Activated naive CD4-positive, alpha-beta T cell treated with Interleukin-2 at 50 U/mL for 16 hours (primary cell): ENCODE data around the gene TMX2.
"Not testable (repeated sequence)": the region's sequence is repeated elsewhere in the genome, so short reads cannot be mapped to it uniquely, and the experiment has no call there.

Source experiments
- DNase-seq: peaks from one replicate; pipeline ENCODE4 v3.0.0-alpha.2; 2020

The TMX2 gene, protein sequence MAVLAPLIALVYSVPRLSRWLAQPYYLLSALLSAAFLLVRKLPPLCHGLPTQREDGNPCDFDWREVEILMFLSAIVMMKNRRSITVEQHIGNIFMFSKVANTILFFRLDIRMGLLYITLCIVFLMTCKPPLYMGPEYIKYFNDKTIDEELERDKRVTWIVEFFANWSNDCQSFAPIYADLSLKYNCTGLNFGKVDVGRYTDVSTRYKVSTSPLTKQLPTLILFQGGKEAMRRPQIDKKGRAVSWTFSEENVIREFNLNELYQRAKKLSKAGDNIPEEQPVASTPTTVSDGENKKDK

DNA sequence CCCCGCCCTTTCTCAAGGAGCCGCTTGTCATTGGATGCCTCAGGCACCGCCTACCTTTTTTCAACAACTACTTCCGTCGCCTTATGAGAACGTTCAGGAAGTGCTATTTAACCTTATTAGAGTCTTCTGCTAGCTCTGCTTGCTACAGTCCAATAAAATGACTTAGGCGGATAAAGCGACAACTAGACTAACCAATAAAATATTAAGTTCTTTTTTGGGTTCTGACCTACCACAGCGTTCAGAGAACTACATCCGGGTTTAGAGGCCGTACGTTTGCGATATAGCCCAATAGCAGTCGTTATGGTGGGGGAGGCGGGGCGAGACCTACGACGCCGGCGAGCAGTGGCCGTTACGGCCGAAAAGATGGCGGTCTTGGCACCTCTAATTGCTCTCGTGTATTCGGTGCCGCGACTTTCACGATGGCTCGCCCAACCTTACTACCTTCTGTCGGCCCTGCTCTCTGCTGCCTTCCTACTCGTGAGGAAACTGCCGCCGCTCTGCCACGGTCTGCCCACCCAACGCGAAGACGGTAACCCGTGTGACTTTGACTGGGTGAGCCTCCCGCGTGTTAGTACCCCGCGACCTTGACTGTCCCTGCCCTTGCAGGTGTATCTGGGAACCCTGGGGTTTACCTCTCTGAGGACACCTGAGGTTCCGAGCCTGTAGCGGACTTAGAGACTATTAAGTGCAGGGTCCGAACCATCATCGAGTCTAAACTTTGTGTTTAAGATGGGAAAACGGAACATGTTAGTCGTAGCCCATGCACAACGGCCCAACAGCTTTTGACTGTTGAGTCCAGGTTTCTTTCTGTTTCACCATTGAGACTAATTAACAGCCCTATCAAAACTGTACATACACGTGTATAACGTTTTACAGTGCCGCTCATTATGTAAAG is at the start of gene TMX2:
TSS of gene TMX2 (plus strand) at position 338 of the 895 bp plus-strand sequence. CDS start at position 364, 26 bp downstream.
- DNase-seq, result peak; percentile 92

DNA sequence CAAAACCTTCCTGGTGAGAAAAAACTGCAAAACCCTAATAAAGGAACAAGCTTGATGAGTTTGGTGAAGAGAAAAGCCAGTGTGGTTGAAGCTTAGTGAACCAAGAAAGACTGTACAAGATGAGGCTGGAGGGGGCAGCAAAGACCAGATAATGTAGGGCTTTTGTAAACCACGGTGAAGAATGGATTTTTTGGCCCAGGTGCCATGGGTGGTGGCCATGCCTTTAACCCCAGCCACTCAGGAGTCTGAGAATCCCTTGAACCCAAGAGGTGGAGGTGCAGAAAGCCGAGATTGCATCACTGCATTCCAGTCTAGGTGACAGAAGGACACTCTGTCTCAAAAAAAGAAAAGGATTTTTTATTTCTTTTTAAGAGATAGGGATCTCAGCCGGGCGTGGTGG is 49.5 kb upstream of the TMX2 start:
- no peak for DNase-seq

DNA sequence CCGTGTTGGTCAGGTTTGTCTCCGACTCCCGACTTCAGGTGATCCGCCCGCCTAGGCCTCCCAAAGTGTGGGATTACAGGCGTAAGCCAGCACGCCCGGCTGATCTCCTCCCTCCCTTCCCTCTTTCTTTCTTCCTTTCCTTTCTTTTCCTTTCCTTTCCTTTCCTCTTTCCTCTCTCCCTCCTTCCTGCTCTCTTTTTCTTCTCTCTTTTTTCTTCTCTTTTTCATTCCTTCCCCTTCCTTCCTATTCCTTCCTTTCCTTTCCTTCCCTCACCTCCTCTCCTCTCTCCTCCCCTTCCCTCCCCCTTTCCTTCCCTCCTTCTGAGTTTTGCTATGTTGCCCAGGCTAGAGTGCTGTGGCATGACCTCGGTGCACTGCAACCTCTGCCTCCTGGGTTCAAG is 48.4 kb upstream of the TMX2 start:
- DNase-seq, result no peak

DNA sequence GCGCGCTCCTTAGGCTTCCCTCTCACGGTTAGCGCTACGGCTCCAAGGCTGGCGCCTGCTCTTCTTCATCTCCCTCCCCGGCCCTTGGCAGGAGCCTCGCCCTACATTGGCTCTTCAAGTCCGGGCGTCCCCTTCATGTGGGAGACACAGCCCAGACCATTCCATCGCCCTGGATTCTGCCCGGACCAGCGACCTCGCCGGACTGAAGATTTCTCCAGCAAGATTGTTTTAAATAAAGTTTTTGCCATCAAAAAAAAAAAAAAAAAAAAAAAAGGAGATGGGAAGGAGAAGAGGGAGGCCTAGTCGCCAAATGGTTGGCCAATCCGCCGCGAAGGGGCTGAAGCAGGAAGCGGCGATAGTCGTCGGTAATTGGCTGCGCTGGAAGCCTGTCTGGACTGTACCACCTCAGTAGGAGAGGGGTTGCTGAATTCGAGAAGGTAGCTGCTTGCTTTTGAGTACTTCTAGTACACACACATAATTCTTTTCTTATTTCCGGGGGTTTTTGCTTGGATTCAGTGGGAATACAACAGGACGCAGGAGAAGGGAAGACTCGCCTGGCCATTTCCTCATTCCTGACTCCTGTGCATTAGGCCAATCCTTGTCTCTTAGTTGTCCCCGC is 45.2 kb upstream of the TMX2 start:
- DNase-seq, result peak; percentile 91

DNA sequence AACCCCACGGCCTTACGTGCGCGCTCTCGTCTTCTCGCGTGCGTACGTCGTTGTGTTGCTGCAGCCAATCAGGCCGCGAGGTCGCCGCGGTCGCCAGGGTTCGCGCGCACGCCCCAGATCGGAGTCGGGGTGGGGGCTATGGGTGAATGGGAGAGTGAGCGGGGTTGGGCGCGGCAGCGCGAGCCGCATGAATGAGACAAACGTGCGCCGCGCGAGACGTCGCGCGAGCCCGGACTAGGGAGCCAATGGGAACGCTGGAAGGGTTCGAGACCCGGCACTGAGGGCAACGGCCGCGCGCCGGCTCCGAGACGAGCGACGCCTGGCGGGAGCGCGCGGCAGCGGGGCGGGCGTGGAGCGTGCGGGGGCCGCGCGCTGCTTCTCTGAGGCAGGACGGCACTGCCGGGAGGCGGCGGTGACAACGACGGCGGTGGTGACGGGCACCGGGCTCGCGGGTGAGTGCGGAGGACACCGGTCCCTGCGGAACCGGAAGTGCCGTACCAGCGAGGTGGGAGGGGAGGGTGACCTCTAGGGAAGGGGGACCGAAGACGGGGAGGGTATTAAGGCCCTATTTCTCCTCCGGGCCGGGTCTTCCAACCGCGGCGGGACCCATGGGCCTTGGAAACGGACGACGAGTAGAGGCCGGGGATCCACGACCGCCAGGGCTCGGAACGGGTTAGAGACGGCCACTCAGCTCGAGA is 44.5 kb upstream of the TMX2 start, which contains the start of gene ZDHHC5:
TSS of gene ZDHHC5 (plus strand) at position 379 of the 698 bp plus-strand sequence. CDS start 4,977 bp downstream, outside the sequence.
- DNase-seq, result peak; percentile 100

DNA sequence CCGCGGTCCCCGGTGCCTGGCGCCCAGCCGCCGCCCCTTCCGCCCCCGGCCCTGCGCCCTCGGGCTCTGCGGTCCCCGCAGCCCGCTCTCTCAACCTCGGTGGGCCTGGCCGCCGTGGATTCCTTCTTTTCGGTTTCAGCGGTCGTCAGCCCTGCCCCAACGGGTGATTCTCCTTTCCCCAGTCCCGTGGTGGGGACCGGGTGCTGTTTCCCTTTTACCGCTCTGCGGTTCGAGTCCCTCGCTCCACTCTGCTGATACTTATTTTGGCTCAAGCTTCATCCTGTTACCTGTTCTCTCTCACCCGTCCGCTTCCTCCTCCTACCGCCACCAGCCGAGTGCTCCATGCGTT is 44.0 kb upstream of the TMX2 start:
- no peak for DNase-seq

DNA sequence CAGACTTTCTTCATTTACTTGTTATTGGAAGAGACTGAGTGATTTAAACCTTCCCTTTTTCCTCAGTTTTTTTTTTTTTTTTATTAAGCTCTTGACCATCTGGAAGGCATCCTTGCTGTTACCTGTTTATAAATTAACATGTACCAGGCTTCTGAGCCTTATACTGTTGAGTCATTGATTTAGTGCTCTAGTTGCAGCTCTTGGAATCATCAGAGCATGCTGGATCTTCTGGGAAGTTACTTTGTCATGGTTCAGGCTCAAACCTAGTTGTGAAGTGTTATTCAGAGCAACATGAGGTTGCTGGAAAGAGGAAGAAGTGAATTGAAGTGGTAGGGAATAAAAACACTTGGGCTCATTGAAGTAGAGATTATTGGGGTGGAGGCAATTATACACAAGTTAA is 38.1 kb upstream of the TMX2 start:
- no peak for DNase-seq

DNA sequence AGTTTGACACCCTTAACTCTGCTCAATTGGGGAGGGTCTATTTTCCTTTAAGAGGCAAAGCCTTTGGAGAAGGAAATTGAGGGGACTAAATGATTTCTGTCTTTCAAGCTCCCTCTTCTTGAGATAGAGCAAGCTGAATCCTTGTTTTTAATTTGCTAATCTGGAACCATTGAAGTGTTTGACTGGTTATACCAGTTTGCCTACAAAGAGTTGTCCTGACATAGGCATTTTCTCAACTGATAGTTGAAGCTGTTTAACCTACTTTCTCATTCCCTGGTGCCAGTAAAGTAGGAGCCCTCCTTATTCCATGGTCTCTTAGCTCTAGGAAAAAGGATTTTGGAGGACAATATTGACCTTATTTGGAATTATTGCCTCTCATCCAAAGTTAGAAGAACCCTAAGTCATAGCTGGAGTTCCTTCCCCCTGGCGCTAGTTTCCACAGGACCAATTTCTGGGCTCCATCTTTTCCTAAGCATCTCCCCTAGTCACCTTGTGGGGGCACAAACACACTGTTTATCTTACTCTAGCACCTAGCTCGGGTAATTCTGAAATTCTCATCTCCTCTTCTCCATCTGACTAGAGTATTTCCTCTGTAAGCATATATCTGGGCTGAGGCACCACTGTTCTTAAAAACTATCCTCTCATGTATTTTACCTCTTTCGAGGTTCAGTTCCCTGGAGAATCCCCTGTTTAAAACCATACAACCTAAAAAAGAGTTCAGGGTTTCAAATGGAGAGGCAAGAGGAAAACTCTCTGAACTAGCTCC is 37.0 kb upstream of the TMX2 start:
- no peak for DNase-seq

DNA sequence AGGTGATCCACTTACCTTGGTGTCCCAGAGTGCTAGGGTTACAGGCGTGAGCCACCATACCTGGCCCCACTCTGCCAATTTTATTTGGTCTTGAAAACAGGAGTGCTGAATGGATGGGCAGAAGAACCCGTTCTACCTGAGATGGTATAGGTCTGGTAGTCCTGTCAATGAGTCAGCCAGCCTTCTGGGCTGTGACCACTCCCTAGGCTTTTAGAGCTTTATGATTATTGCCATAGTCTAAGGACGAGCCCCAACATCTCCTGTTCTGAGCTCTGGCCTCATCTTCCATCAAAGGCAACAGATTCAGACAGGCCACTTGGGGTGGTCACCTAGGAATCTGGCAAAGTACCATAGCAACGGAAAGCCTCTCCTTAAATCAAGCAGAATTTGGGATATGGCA is 33.0 kb upstream of the TMX2 start:
- no peak for DNase-seq

DNA sequence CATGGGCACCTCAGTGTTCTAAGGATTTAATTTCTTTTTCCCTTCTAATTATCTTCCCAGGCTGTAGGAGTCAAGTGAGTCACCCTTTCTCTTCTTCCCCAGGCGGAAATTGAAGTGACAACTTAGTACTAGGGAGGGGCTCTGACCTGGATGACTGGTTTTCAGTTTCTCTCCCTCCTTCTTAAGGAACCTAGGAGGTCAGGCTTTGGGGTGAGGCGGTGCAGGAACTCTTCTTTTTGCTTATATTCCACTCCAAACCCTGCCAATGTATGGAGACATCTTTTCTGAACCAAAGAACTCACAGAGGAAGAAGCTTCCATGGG is 31.9 kb upstream of the TMX2 start:
- no peak for DNase-seq

DNA sequence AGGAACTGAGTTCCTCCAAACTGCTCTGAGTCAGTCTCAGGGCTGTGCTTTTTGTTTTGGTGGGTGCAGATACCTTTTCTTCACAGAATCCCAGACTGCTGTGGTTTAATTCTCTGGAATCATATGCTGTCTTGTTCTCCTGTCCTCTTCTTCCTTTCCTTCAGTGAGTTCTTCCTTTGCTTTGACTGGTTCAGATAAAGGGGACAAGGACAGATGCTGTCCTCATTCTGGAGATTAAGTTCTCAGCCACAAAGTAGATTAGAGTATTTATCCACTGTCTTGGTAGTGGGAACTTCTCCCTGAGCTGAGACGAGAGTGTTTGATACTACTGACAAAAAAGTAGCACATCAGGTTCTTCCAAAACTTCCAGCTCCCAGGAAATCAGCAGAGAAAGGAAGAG is 31.2 kb upstream of the TMX2 start:
- DNase-seq, result no peak

DNA sequence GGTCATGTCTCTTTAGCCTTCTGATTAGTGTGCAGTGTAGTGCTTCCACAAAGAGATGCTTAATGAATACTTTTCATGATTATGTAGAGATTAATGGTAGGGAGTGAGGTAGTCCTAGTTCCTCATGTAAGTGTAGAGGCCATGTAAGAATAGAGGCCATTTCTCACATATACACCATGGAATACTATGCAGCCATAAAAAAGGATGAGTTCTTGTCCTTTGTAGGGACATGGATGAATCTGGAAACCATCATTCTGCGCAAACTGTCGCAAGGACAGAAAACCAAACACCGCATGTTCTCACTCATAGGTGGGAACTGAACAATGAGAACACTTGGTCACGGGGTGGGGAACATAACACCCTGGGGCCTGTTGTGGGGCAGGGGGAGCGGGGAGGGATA is 21.9 kb upstream of the TMX2 start:
- not testable (repeated sequence) for DNase-seq

DNA sequence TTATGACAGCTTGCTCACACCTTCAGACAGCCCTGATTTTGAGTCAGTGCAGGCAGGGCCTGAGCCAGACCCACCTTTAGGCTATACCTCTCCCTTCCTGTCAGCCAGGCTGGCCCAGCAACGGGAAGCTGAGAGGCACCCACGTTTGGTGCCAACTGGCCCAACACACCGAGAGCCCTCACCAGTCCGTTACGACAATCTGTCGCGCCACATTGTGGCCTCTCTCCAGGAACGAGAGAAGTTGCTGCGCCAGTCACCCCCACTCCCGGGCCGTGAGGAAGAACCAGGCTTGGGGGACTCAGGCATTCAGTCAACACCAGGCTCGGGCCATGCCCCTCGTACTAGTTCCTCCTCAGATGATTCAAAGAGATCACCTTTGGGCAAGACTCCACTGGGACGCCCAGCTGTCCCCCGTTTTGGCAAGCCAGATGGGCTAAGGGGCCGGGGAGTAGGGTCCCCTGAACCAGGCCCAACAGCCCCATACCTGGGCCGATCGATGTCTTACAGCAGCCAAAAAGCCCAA is 13.5 kb upstream of the TMX2 start:
- DNase-seq, result no peak

DNA sequence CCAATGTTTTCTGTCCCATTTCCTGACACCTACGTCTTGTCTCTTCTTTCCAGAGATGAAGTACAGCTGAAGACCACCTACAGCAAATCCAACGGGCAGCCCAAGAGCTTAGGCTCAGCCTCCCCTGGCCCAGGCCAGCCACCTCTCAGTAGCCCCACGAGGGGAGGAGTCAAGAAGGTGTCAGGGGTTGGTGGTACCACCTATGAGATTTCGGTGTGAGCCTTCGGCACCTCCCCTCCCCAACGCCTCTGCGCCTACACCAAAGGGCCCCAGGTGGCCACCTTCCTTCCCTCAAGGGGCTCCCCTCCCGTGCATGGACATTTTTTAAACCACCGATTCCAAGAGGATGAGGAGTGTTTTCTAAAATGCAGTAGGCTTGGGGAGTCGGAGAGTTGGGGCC is 12.6 kb upstream of the TMX2 start:
- DNase-seq, result no peak

DNA sequence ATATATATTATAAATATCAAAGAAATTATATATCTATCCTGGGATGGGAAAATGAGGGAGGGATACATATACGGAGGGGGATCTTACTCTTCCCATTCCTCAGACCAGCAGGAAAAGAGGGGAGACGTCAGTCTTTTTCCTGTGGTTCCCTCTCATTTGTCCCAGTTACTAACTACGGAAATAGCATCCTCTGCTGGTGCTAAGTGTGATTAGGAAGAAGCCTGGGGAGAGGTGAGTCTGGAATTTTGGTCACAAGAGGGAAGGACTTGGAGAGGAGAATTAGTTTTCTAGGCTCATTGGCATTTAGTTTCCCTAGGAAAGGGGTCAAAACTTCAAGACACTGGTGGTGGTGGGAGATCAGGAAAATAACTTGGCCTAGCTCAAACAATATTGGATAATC is 12.0 kb upstream of the TMX2 start:
- DNase-seq, result no peak

DNA sequence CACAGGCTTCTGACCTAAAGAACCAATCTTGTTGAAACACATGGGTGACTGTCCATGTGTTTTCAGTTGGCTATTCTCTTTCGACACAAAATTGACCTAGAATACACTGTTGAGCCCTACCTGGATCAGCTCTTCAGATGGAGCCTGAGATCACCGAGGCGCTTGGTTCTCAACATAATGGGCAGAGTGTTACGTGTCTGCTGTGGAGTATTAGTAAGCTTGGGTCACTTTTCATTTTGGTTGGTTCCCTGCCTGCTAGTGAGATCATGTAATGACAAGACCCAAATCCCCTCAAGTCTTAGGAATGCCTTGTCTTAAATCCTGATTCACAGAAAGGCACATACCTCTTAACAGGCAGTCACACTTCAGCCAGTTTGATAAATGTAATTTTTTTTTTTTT is 9.1 kb upstream of the TMX2 start:
- DNase-seq, result no peak

DNA sequence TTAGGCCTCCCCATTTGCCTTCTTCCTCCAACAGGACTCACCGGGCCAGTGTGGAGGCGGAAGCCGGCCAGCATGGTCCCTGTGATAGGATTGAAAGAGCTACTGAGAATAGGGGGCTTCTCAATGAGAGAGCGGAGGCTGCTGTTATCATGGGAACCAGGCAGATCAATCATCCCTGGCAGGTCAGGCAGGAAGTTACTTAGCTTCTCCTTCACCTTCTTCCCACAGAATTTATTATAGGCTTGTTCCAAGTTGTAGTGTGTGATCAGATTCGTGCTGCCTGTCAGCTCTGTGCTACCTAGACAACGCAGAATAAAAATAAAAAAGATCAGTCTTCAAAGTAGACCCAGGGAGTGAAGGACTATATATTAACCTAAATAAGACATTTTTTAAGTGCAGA is 7.5 kb upstream of the TMX2 start:
- no peak for DNase-seq

DNA sequence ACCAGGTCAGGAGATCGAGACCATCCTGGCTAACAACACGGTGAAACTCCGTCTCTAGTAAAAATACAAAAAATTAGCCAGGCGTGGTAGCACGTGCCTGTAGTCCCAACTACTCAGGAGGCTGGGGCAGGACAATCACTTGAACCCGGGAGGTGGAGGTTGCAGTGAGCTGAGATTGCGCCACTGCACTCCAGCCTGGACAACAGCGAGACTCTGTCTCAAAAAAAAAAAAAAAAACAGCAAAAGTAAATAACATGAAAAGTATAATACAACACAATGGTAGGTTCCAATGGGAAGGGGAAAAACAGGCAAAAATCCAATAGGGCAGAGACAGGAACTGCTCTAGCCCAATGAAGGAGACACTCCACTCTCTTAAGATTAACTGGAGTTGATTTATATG is 7.0 kb upstream of the TMX2 start:
- not testable (repeated sequence) for DNase-seq

DNA sequence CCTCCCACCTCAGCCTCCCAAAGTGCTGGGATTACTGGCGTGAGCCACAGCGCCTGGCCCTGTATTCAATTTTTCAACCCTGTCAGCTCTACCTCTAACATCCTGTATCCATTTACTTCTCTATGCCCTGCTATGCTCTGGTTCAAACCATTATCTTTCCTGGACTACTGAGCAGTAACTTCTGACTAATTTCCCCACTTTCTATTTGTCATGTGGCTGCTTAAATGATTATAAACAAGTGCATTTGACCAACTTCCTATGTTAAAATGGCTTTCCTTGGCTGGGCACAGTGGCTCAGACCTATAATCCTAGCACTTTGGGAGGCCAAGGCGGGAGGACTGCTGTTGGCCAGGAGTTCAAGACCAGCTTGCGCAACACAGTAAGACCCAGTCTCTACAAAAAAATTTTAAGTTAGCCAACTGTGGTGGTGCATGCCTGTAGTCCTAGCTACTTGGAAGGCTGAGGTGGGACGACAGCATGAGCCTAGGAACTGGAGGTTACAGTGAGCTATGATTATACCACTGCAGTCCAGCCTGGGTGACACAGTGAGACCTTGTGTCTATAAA is 2.5 kb upstream of the TMX2 start:
- DNase-seq, result no peak

DNA sequence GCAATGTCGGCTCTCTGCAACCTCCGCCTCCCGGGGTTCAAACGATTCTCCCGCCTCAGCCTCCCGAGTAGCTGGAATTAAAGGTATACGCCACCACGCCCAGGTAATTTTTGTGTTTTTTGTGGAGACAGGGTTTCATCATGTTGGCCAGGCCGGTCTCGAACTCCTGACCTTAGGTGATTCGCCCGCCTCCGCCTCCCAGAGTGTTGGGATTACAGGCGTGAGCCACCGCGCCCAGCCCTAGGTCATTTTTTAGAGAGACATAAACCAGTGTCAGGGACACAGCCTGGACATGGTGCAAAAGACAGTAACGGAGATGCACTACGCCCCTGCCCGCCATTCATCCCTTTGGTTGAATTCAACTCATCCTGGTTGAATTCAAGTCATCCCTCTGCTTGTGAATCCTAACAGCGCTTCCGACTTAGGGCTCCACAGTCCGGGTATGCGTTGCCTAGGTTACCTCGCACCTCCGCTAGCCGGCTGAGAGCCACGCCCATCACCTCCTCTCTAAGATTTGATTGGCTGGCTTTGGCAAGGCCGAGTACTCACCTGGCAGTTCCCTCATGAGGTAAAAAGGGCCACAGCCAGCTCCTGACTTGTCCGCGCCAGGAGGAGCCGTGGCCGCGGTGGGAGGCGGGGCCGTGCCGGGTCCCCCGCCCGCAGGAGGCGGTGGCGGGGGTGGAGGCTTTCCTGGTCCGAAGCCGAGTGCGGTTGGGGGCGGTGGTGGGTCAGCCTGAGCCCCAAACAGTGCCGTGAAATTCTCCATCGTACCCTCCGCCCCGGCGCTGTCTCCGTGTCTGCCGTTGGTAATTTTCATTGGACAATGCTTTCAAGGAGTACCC is 758 bp upstream of the TMX2 start, which contains the start of gene MED19:
TSS of gene MED19 (minus strand) at position 802 of the 842 bp plus-strand sequence. CDS start at position 766, 36 bp downstream.
- peak; percentile 80 for DNase-seq

DNA sequence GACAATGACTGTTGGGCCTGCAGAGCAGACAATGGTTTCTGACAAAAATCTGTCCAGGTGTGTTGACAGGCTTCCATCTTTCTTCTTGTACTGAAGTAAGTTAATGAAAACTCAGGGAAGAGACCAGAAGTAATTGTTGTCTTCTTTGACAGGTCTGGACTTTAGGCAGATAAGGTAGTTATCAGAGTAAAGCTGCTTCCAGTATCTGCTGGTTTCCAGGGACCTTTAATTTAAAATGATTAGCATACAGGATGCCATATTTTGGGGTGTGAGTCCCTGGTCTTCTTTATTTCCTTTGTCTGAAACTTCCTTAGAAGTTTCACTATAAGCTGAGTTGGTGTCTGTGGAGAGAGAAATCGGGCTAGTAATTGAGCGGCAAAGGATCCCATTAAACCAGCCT is 1.4 kb downstream of the TMX2 start:
- no peak for DNase-seq
